GM12878 (cell line): ENCODE measurements around the gene SUPT3H. TPM values are rescaled to one million over a fixed set of nuclear protein-coding genes. Genes with fewer than 3 reads are reported as not detected.

Experiments
- ATAC-seq: fragments of 200-7000 bp; cut with Tn5 transposase; 3 replicates; pipeline ENCODE4 v1.9.1; 2020; ENCODE audit warnings: mild to moderate bottlenecking, moderate library complexity
- BruUV-seq: library from RNA; stranded (reverse); fragments of 400-500 nt; replicated peaks from 2 replicates; lab custom pipeline; 2021; lab: Mats Ljungman, UMichigan
- CTCF ChIA-PET: fragments of 300-600 bp; sonication (Branson Sonifier 250); formaldehyde crosslinking; extraction: SDS; loops from one replicate; lab custom pipeline; 2021; ENCODE audit warnings: inconsistent platforms; lab: Yijun Ruan, JAX
- POLR2A ChIA-PET: fragments of 350-600 bp; formaldehyde crosslinking; extraction: SDS; loops from one replicate; lab custom pipeline; 2021; ENCODE audit warnings: inconsistent platforms; lab: Charles Lee
- RAD21 ChIA-PET: fragments of 300-600 bp; sonication (Branson Sonifier 250); formaldehyde crosslinking; loops from one replicate; lab custom pipeline; 2023; ENCODE audit warnings: antibody characterized with exemption; ENCODE audit not compliant: unreplicated experiment; lab: Charles Lee
- SMC1A ChIA-PET: fragments of 300-600 bp; sonication (Branson Sonifier 250); formaldehyde crosslinking; loops from one replicate; lab custom pipeline; 2023; ENCODE audit not compliant: unreplicated experiment, uncharacterized antibody; lab: Charles Lee
- DNase-seq: peaks from one replicate; pipeline ENCODE4 v3.0.0-alpha.2; 2011; ENCODE audit warnings: low read depth, low spot score
- FAIRE-seq: peaks from 3 replicates; lab custom pipeline; 2011; peaks lifted over from hg19 to GRCh38; lab: Jason Lieb, UNC
- H2AFZ ChIP-seq: 2 replicates; pipeline ENCODE4 v1.6.0; 2011; ENCODE audit warnings: low read depth, low read length, control low read depth; ENCODE audit not compliant: control insufficient read depth
- H3K27ac ChIP-seq: 2 replicates; pipeline ENCODE4 v1.5.1; 2011; ENCODE audit warnings: control low read depth; ENCODE audit not compliant: control insufficient read depth, insufficient read depth
- H3K27me3 ChIP-seq, 2 experiments: replicated peaks in 1 of 2; 2 replicates each; pipeline versions ENCODE4 v1.6.0 to v1.6.1; 2011; ENCODE audit warnings: low read length in 1 of 2; ENCODE audit not compliant: control insufficient read depth in 2 of 2, insufficient read depth in 2 of 2
- H3K36me3 ChIP-seq, 2 experiments: 2 replicates each; pipeline ENCODE4 v1.5.1; 2011; ENCODE audit warnings: low read length in 1 of 2; ENCODE audit not compliant: control insufficient read depth in 2 of 2, insufficient read depth in 2 of 2
- H3K4me1 ChIP-seq: 2 replicates; pipeline ENCODE4 v1.6.1; 2011; ENCODE audit warnings: mild to moderate bottlenecking, low read length, moderate library complexity, mixed read lengths; ENCODE audit not compliant: control insufficient read depth, insufficient read depth
- H3K4me2 ChIP-seq: 2 replicates; pipeline ENCODE4 v1.6.0; 2011; ENCODE audit warnings: control low read depth; ENCODE audit not compliant: control insufficient read depth, insufficient read depth
- H3K4me3 ChIP-seq: fragments of 200-600 bp; sonication (generic); 2 replicates; pipeline ENCODE4 v1.5.1; 2016
- H3K79me2 ChIP-seq: 2 replicates; pipeline ENCODE4 v1.6.0; 2011; ENCODE audit warnings: low read length; ENCODE audit not compliant: control insufficient read depth, insufficient read depth
- H3K9ac ChIP-seq: 2 replicates; pipeline ENCODE4 v1.8.0; 2011; ENCODE audit warnings: low read length, control low read depth, mixed read lengths; ENCODE audit not compliant: control insufficient read depth, insufficient read depth
- H3K9me3 ChIP-seq: replicated peaks from 3 replicates; pipeline ENCODE4 v1.5.1; 2011; ENCODE audit warnings: mild to moderate bottlenecking, low read length; ENCODE audit not compliant: control insufficient read depth, insufficient read depth
- H4K20me1 ChIP-seq: 2 replicates; pipeline ENCODE4 v1.6.0; 2011; ENCODE audit not compliant: control insufficient read depth, insufficient read depth
- BCL11A ChIP-seq: IDR thresholded peaks from 2 replicates; pipeline ENCODE4 v1.6.1; 2011; ENCODE audit warnings: low read depth, low read length
- FOXK2 ChIP-seq: fragments of 450-650 bp; IDR thresholded peaks from 2 replicates; pipeline ENCODE4 v1.6.1; 2017; ENCODE audit warnings: mild to moderate bottlenecking, moderate library complexity
- GABPA ChIP-seq: IDR thresholded peaks from 2 replicates; pipeline ENCODE4 v1.6.1; 2014; ENCODE audit warnings: antibody characterized with exemption, low read depth, mild to moderate bottlenecking, inconsistent platforms
- MXI1 ChIP-seq: fragments of 150-350 bp; IDR thresholded peaks from 2 replicates; pipeline ENCODE4 v1.6.1; 2011; ENCODE audit warnings: low read depth, mild to moderate bottlenecking, inconsistent platforms, low read length, improper control_type of control experiment
- NFXL1 ChIP-seq: fragments of 450-650 bp; IDR thresholded peaks from 2 replicates; pipeline ENCODE4 v1.6.1; 2017; ENCODE audit warnings: antibody characterized with exemption, mild to moderate bottlenecking, borderline replicate concordance
- NR2C1 ChIP-seq: fragments of 450-650 bp; IDR thresholded peaks from 2 replicates; pipeline ENCODE4 v1.6.1; 2017; ENCODE audit warnings: antibody characterized with exemption, mild to moderate bottlenecking, moderate library complexity
- NR2F1 ChIP-seq: fragments of 450-650 bp; conservative IDR thresholded peaks from 2 replicates; pipeline ENCODE4 v1.6.1; 2017; ENCODE audit warnings: mild to moderate bottlenecking
- NRF1 ChIP-seq: conservative IDR thresholded peaks from 2 replicates; pipeline ENCODE4 v1.6.1; 2011; ENCODE audit warnings: mild to moderate bottlenecking, low read depth, low read length, improper control_type of control experiment
- SIX5 ChIP-seq: IDR thresholded peaks from 2 replicates; pipeline ENCODE4 v1.6.1; 2011; ENCODE audit warnings: mild to moderate bottlenecking, low read depth, low read length, moderate library complexity; ENCODE audit not compliant: severe bottlenecking
- SP1 ChIP-seq: IDR thresholded peaks from one replicate; pipeline ENCODE4 v1.6.1; 2011; ENCODE audit warnings: low read depth, low read length
- SREBF1 ChIP-seq: IDR thresholded peaks from 2 replicates; pipeline ENCODE4 v1.6.1; 2012; ENCODE audit warnings: mild to moderate bottlenecking, low read length
- ZBED1 ChIP-seq: IDR thresholded peaks from 2 replicates; pipeline ENCODE4 v1.6.1; 2016; ENCODE audit warnings: borderline replicate concordance
- ZNF24 ChIP-seq: fragments of 450-650 bp; IDR thresholded peaks from 2 replicates; pipeline ENCODE4 v1.6.1; 2017; ENCODE audit warnings: antibody characterized with exemption, mild to moderate bottlenecking
- WGBS: methylation state at CpG from one replicate; pipeline ENCODE4 v1.1.6; 2016; ENCODE audit warnings: low lambda C conversion rate; ENCODE audit not compliant: insufficient replicate concordance, insufficient coverage; ENCODE audit errors: missing lambda C conversion rate; 5-methylcytosine and 5-hydroxymethylcytosine counted together
- in situ Hi-C: fragments of 300-500 bp; cut with MboI; formaldehyde crosslinking; loops from 9 replicates; pipeline ENCODE4 v1.14.3; 2018; ENCODE audit warnings: mixed read lengths
- intact Hi-C: fragments of 100-400 bp; cut with micrococcal nuclease; formaldehyde crosslinking; loops from one replicate; pipeline ENCODE4 v1.14.2; 2022; ENCODE audit not compliant: unreplicated experiment
- polyA plus RNA-seq, 11 experiments: library from polyadenylated mRNA; depleted of rRNA in 4 of 11; unstranded in 6 of 11; stranded (reverse) in 5 of 11; fragments of >200 nt; fragmentation: Nextera tagmentation in 4 of 11; fragmentation: Illumina TruSeq in 1 of 11; extraction: Ambion mirVana in 4 of 11; extraction: Trizol in 1 of 11; gene quantifications; 1 replicate in 1 of 11; 2 replicates in 10 of 11; pipeline versions ENCODE4 v1.2.1 to v1.2.3, GENCODE V29; 2011 to 2016; ENCODE audit warnings: inconsistent platforms in 2 of 11, missing spikeins in 2 of 11, low read depth in 1 of 11
- total RNA-seq, 4 experiments: library from RNA; depleted of rRNA in 3 of 4; stranded (reverse); fragments of >200 nt in 3 of 4; fragmentation: Illumina TruSeq in 1 of 4; extraction: Trizol in 1 of 4; gene quantifications; 2 replicates each; pipeline versions ENCODE4 v1.2.1 to v1.2.3, GENCODE V29; 2013 to 2021
- TF ChIP-seq, protein P1 (sequence below): fragments of 450-650 bp; IDR thresholded peaks from 2 replicates; pipeline ENCODE4 v1.6.1; 2017; ENCODE audit warnings: antibody characterized with exemption, mild to moderate bottlenecking, moderate library complexity
- TF ChIP-seq, protein P2 (sequence below): IDR thresholded peaks from 2 replicates; pipeline ENCODE4 v1.6.1; 2011; ENCODE audit warnings: borderline replicate concordance, low read depth, mild to moderate bottlenecking, moderate library complexity, mixed read lengths, low read length; ENCODE audit not compliant: insufficient read depth; ENCODE audit errors: extremely low read length
- TF ChIP-seq, protein P3 (sequence below): fragments of 450-650 bp; conservative IDR thresholded peaks from 2 replicates; pipeline ENCODE4 v1.6.1; 2017; ENCODE audit warnings: mild to moderate bottlenecking, moderate library complexity

SUPT3H gene
- total and polyA plus RNA-seq, 10 of the 15 experiments (the other 5 are each of a cell fraction or from before 2014, with no cell fraction given): 0.51 to 3.7 (median 2.0) TPM

DNA sequence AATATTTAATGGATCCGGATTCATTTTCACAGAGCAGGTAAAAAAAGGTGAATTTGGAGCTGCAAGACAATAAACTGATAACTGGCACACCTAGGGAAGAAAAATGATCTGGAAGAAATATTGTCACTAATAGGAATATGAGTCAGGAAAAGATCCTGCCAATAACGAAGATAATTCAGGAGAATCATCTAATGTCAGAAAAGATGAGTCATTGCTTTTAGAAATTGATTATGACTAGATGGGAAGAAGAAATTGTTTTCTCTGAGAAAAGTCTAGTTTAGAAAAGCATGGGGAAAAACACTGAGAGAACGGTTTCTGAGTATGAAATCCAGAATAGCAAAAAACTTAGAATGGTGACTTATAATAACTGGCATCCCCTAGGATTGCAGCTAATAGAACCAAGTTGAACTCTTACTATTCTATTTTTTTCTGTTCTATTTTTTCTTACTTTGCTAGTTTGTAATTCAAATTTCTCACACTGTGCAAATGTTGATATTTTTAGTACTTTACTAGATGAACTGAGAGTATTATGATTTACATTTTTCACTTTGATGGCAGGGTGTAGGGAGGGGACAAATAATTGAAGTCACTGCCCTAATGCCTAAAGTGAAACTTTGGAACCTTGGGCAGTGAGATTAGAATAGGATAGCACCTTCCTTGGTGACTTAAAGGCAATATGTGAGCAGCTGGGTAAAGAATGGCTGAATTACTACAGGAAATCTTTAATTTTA, 38.2 kb upstream of the SUPT3H start:
- no peaks in the 10 kb centered on the region for H3K79me2 ChIP-seq
- ChIA-PET POLR2A (no interaction called here), SMC1A (no interaction called here), CTCF (interaction anchor here (1.3 kb wide), 1 partner anchor 299 kb away, joined by 3 read pairs; no protein-coding TSS in a partner anchor), RAD21 (interaction anchor here (0.7 to 1.7 kb wide), 2 partner anchors 299 to 762 kb away, joined by 3 to 4 read pairs; no protein-coding TSS in a partner anchor)
- no peak for TF ChIP-seq SP1
- TF ChIP-seq ZNF24: no peak
- no peak for TF ChIP-seq NR2C1
- no peak for TF ChIP-seq NRF1
- no peak for TF ChIP-seq MXI1
- no peak for TF ChIP-seq NR2F1
- TF ChIP-seq, protein P1, sequence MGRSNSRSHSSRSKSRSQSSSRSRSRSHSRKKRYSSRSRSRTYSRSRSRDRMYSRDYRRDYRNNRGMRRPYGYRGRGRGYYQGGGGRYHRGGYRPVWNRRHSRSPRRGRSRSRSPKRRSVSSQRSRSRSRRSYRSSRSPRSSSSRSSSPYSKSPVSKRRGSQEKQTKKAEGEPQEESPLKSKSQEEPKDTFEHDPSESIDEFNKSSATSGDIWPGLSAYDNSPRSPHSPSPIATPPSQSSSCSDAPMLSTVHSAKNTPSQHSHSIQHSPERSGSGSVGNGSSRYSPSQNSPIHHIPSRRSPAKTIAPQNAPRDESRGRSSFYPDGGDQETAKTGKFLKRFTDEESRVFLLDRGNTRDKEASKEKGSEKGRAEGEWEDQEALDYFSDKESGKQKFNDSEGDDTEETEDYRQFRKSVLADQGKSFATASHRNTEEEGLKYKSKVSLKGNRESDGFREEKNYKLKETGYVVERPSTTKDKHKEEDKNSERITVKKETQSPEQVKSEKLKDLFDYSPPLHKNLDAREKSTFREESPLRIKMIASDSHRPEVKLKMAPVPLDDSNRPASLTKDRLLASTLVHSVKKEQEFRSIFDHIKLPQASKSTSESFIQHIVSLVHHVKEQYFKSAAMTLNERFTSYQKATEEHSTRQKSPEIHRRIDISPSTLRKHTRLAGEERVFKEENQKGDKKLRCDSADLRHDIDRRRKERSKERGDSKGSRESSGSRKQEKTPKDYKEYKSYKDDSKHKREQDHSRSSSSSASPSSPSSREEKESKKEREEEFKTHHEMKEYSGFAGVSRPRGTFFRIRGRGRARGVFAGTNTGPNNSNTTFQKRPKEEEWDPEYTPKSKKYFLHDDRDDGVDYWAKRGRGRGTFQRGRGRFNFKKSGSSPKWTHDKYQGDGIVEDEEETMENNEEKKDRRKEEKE: no peak
- no peak for TF ChIP-seq SIX5
- TF ChIP-seq SREBF1: no peak
- TF ChIP-seq ZBED1: no peak
- no peak for TF ChIP-seq FOXK2
- TF ChIP-seq BCL11A: no peak
- TF ChIP-seq, protein P2, sequence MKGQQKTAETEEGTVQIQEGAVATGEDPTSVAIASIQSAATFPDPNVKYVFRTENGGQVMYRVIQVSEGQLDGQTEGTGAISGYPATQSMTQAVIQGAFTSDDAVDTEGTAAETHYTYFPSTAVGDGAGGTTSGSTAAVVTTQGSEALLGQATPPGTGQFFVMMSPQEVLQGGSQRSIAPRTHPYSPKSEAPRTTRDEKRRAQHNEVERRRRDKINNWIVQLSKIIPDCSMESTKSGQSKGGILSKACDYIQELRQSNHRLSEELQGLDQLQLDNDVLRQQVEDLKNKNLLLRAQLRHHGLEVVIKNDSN: no peak
- no peak for TF ChIP-seq NFXL1
- TF ChIP-seq GABPA: no peak
- TF ChIP-seq, protein P3, sequence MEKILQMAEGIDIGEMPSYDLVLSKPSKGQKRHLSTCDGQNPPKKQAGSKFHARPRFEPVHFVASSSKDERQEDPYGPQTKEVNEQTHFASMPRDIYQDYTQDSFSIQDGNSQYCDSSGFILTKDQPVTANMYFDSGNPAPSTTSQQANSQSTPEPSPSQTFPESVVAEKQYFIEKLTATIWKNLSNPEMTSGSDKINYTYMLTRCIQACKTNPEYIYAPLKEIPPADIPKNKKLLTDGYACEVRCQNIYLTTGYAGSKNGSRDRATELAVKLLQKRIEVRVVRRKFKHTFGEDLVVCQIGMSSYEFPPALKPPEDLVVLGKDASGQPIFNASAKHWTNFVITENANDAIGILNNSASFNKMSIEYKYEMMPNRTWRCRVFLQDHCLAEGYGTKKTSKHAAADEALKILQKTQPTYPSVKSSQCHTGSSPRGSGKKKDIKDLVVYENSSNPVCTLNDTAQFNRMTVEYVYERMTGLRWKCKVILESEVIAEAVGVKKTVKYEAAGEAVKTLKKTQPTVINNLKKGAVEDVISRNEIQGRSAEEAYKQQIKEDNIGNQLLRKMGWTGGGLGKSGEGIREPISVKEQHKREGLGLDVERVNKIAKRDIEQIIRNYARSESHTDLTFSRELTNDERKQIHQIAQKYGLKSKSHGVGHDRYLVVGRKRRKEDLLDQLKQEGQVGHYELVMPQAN: no peak
- H3K27me3 ChIP-seq: peaks cover 5 to 8% of the 10 kb centered on the region in 2 experiments
- H3K27ac ChIP-seq: no peak overlapping the region
- H4K20me1 ChIP-seq: peaks cover 3% of the 10 kb centered on the region; the same call in 1 of the 2 replicates
- H3K36me3 ChIP-seq: no peaks in the 10 kb centered on the region
- no peak for ATAC-seq
- no TSS peak for BruUV-seq
- no peaks in the 10 kb centered on the region for H3K4me1 ChIP-seq
- no peak for FAIRE-seq
- H3K4me3 ChIP-seq: no peak overlapping the region
- intact Hi-C loops (loop anchor here (10.0 kb wide), 2 partner anchors 331 to 781 kb away; no protein-coding TSS in a partner anchor), in situ Hi-C loops (loop anchor here (10.0 kb wide), 1 partner anchor 771 kb away; no protein-coding TSS in a partner anchor)
- no peak overlapping the region for H3K4me2 ChIP-seq
- no peaks in the 10 kb centered on the region for H3K9me3 ChIP-seq
- 0% methylated on average over 3 of the region's 3 CpGs for WGBS
- no peak overlapping the region for H2AFZ ChIP-seq
- H3K9ac ChIP-seq: no peak overlapping the region
- DNase-seq: no peak
